K562 (cell line): ENCODE measurements around the gene NEK3. TPM values are rescaled to one million over a fixed set of nuclear protein-coding genes. Genes with fewer than 3 reads are reported as not detected.
"Not testable (repeated sequence)": the region's sequence is repeated elsewhere in the genome, so short reads cannot be mapped to it uniquely, and the experiment has no call there.

Experiments
- ATAC-seq: fragments of 200-7000 bp; cut with Tn5 transposase; 3 replicates; pipeline ENCODE4 v1.9.1; 2020; ENCODE audit warnings: moderate library complexity
- BruUV-seq: library from RNA; stranded (reverse); fragments of 400-500 nt; replicated peaks from 2 replicates; lab custom pipeline; 2021; lab: Mats Ljungman, UMichigan
- CTCF ChIA-PET: fragments of 300-600 bp; formaldehyde crosslinking; extraction: SDS; loops from one replicate; lab custom pipeline; 2021; ENCODE audit warnings: low intra/inter-chr PET ratio; lab: Yijun Ruan, JAX
- POLR2A ChIA-PET: fragments of 300-600, 350-650 bp; sonication (Branson Sonifier 250); formaldehyde crosslinking; extraction: SDS; loops from one replicate; lab custom pipeline; 2021; ENCODE audit warnings: antibody characterized with exemption, inconsistent platforms; lab: Yijun Ruan, JAX
- DNase-seq, 4 experiments: peaks; one replicate each; pipeline versions ENCODE4 v3.0.0 to v3.0.0-alpha.2; 2011 to 2018; ENCODE audit warnings: low spot score in 3 of 4, mixed read lengths in 3 of 4; ENCODE audit errors: extremely low read depth in 1 of 4
- FAIRE-seq: peaks from 2 replicates; lab custom pipeline; 2011; peaks lifted over from hg19 to GRCh38; lab: Jason Lieb, UNC
- H2AFZ ChIP-seq: 2 replicates; pipeline ENCODE4 v1.6.0; 2011; ENCODE audit warnings: low read depth, low read length, control low read depth, inconsistent platforms
- H3K27ac ChIP-seq: fragments of 200-600 bp; 3 replicates; pipeline ENCODE4 v1.8.0; 2011; ENCODE audit warnings: low read depth, mild to moderate bottlenecking, control low read depth, inconsistent platforms, low read length, moderate library complexity, mixed read lengths; ENCODE audit errors: extremely low read depth
- H3K27me3 ChIP-seq, 2 experiments: fragments of 300-600 bp in 1 of 2; 2 replicates in 1 of 2; 3 replicates in 1 of 2; pipeline versions ENCODE4 v1.6.0 to v1.8.0; 2011; ENCODE audit warnings: inconsistent platforms in 2 of 2, low read length in 2 of 2, mild to moderate bottlenecking in 1 of 2, mixed read lengths in 1 of 2, moderate library complexity in 1 of 2; ENCODE audit not compliant: control insufficient read depth in 2 of 2, insufficient read depth in 2 of 2
- H3K36me3 ChIP-seq: fragments of 300-600 bp; 3 replicates; pipeline ENCODE4 v1.8.0; 2011; ENCODE audit warnings: mild to moderate bottlenecking, low read length, inconsistent platforms; ENCODE audit not compliant: control insufficient read depth, insufficient read depth
- H3K4me1 ChIP-seq, 2 experiments: fragments of 200-600 bp in 1 of 2; replicated peaks in 1 of 2; 2 replicates in 1 of 2; 3 replicates in 1 of 2; pipeline versions ENCODE4 v1.5.1 to v1.8.0; 2011; ENCODE audit warnings: inconsistent platforms in 2 of 2, low read length in 2 of 2, mild to moderate bottlenecking in 1 of 2, mixed read lengths in 1 of 2, moderate library complexity in 1 of 2; ENCODE audit not compliant: control insufficient read depth in 2 of 2, insufficient read depth in 2 of 2
- H3K4me2 ChIP-seq: 2 replicates; pipeline ENCODE4 v1.6.1; 2011; ENCODE audit warnings: low read length, control low read depth, inconsistent platforms, mixed read lengths; ENCODE audit not compliant: insufficient read depth
- H3K4me3 ChIP-seq: fragments of 200-600 bp; sonication (generic), shearing (Covaris generic); 2 replicates; pipeline ENCODE4 v1.5.1; 2016; ENCODE audit warnings: control low read depth, inconsistent platforms
- H3K79me2 ChIP-seq: fragments of 200-600 bp; 3 replicates; pipeline ENCODE4 v1.8.0; 2011; ENCODE audit warnings: low read length, inconsistent platforms; ENCODE audit not compliant: control insufficient read depth, insufficient read depth
- H3K9ac ChIP-seq, 2 experiments: 2 replicates each; pipeline versions ENCODE4 v1.6.0 to v1.6.1; 2011; ENCODE audit warnings: low read depth in 2 of 2, low read length in 2 of 2, control low read depth in 1 of 2, inconsistent platforms in 1 of 2, mild to moderate bottlenecking in 1 of 2, mixed read lengths in 1 of 2; ENCODE audit not compliant: insufficient read depth in 1 of 2
- H3K9me1 ChIP-seq: one replicate; pipeline ENCODE4 v1.6.0; 2011; ENCODE audit warnings: inconsistent platforms, mild to moderate bottlenecking, low read length, moderate library complexity; ENCODE audit not compliant: control insufficient read depth, insufficient read depth
- H3K9me3 ChIP-seq: replicated peaks from 2 replicates; pipeline ENCODE4 v1.5.1; 2011; ENCODE audit warnings: low read depth, low read length, inconsistent platforms; ENCODE audit not compliant: control insufficient read depth, insufficient read depth
- H4K20me1 ChIP-seq: replicated peaks from 2 replicates; pipeline ENCODE4 v1.6.1; 2011; ENCODE audit warnings: low read length, inconsistent platforms, mixed read lengths; ENCODE audit not compliant: control insufficient read depth, insufficient read depth
- WGBS: fragments of 100-300 bp; shearing (Covaris generic); methylation state at CpG from one replicate; pipeline ENCODE4 v1.1.6; 2016; ENCODE audit warnings: low coverage, mixed read lengths; ENCODE audit not compliant: insufficient coverage; ENCODE audit errors: missing lambda C conversion rate; 5-methylcytosine and 5-hydroxymethylcytosine counted together
- in situ Hi-C: fragments of 300-500 bp; cut with MboI; formaldehyde crosslinking; loops from 4 replicates; pipeline ENCODE4 v1.15.0; 2018; ENCODE audit warnings: inconsistent platforms, mixed read lengths
- intact Hi-C: fragments of 100-400 bp; cut with micrococcal nuclease; formaldehyde crosslinking; loops from 2 replicates; pipeline ENCODE4 v1.14.2; 2022
- polyA plus RNA-seq, 8 experiments: library from polyadenylated mRNA; depleted of rRNA in 4 of 8; stranded (reverse) in 5 of 8; unstranded in 3 of 8; fragments of >200 nt; fragmentation: Nextera tagmentation in 2 of 8; fragmentation: Illumina TruSeq in 1 of 8; extraction: Ambion mirVana in 2 of 8; extraction: Trizol in 1 of 8; gene quantifications; 2 replicates each; pipeline versions ENCODE4 v1.2.1 to v1.2.3, GENCODE V29; 2011 to 2014; ENCODE audit warnings: inconsistent platforms in 1 of 8, missing spikeins in 1 of 8
- total RNA-seq, 7 experiments: library from RNA; depleted of rRNA in 6 of 7; stranded (reverse); fragments of >200 nt in 6 of 7; fragmentation: Illumina TruSeq in 2 of 7; extraction: Trizol in 2 of 7; gene quantifications; 2 replicates each; pipeline versions ENCODE4 v1.2.1 to v1.2.3, GENCODE V29; 2011 to 2021; ENCODE audit warnings: low replicate concordance in 1 of 7

The NEK3 gene
- total and polyA plus RNA-seq, 9 of the 15 experiments (the other 6 are each of a cell fraction or from before 2014, with no cell fraction given): 6.2 to 11.0 (median 9.3) TPM

DNA sequence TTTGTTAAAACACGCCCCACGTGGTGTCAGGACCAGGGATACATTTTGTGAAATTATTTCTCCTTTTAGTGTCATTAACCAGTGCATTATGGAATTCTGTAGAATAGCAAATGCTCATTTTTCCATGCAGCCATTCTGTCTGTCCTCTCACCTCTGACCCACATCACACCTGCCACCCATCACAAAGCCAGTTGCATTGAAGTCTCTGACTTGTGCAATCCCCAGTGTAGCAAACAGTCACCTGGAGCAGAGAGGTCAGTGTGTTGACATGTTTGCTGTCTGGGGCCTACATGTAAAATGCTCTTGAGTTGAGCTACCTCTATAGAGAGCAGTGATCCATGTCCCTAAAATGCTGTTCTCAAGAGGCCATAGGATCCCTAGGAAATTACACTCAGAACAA lies 47.9 kb upstream of the NEK3 start:
- H3K9me3 ChIP-seq, POLR2A ChIA-PET, intact Hi-C loops, H3K9me1 ChIP-seq, H3K4me3 ChIP-seq, FAIRE-seq, H3K4me2 ChIP-seq, H3K27ac ChIP-seq, H3K27me3 ChIP-seq, in situ Hi-C loops, H3K79me2 ChIP-seq, ATAC-seq, CTCF ChIA-PET, H2AFZ ChIP-seq, DNase-seq, H3K36me3 ChIP-seq, H4K20me1 ChIP-seq, H3K9ac ChIP-seq, H3K4me1 ChIP-seq, BruUV-seq: not testable (repeated sequence)
- WGBS: no CpG with 5 or more reads among the region's 2 CpGs

DNA sequence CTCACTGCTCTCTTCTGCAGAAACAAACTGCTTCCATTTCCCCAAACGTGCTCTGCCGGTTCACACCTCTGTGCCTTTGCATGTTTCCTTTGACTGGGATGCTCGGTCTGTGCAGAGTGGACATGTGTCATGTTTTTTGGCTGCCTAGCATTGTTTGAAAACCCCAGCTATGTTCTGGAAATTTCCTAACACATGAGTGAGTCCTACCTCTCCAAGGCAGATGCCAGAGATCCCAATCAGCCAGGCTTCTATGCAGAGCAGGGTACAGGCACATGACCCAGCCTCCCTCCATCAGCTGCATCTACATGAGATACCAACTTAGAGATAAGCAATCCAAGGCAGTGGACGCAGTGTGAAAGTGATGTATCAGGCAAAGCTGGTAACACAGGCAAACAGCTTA lies 45.1 kb upstream of the NEK3 start:
- H3K4me2 ChIP-seq, H3K36me3 ChIP-seq, H3K27me3 ChIP-seq, H3K9ac ChIP-seq, CTCF ChIA-PET, H3K4me3 ChIP-seq, BruUV-seq, H2AFZ ChIP-seq, H4K20me1 ChIP-seq, H3K27ac ChIP-seq, DNase-seq, POLR2A ChIA-PET, H3K9me3 ChIP-seq, H3K4me1 ChIP-seq, in situ Hi-C loops, H3K9me1 ChIP-seq, ATAC-seq, intact Hi-C loops, H3K79me2 ChIP-seq, FAIRE-seq: not testable (repeated sequence)
- WGBS: 53% methylated on average over 2 of the region's 4 CpGs
